Neural progenitor cell (in vitro differentiated cells): Measurements from ENCODE around the gene DDX27.

Source experiments
- EZH2 ChIP-seq: fragments of 200-600 bp; sonication (generic); IDR thresholded peaks from 2 replicates; pipeline ENCODE4 v1.6.1; 2017; ENCODE audit warnings: antibody characterized with exemption, mild to moderate bottlenecking, moderate library complexity
- EZH2phosphoT487 ChIP-seq: fragments of 200-600 bp; sonication (generic); IDR thresholded peaks from 2 replicates; pipeline ENCODE4 v1.6.1; 2017; ENCODE audit warnings: antibody characterized with exemption
- TF ChIP-seq, protein P1 (sequence below): fragments of 200-600 bp; sonication (generic); IDR thresholded peaks from 2 replicates; pipeline ENCODE4 v1.5.1; 2017; ENCODE audit warnings: antibody characterized with exemption, mild to moderate bottlenecking

GRCh38 chr20:49291200-49291599 lies 72.0 kb downstream of the DDX27 start:
- TF ChIP-seq, protein P1, sequence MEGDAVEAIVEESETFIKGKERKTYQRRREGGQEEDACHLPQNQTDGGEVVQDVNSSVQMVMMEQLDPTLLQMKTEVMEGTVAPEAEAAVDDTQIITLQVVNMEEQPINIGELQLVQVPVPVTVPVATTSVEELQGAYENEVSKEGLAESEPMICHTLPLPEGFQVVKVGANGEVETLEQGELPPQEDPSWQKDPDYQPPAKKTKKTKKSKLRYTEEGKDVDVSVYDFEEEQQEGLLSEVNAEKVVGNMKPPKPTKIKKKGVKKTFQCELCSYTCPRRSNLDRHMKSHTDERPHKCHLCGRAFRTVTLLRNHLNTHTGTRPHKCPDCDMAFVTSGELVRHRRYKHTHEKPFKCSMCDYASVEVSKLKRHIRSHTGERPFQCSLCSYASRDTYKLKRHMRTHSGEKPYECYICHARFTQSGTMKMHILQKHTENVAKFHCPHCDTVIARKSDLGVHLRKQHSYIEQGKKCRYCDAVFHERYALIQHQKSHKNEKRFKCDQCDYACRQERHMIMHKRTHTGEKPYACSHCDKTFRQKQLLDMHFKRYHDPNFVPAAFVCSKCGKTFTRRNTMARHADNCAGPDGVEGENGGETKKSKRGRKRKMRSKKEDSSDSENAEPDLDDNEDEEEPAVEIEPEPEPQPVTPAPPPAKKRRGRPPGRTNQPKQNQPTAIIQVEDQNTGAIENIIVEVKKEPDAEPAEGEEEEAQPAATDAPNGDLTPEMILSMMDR: no peak
- TF ChIP-seq EZH2 (no peak), EZH2phosphoT487 (no peak)
